K562 (cell line): ENCODE data around the gene MACROD2.

ENCODE experiments used
- BRD4 ChIP-seq: fragments of 200-600 bp; sonication (generic); IDR thresholded peaks from 2 replicates; pipeline ENCODE4 v1.6.1; 2017; ENCODE audit warnings: inconsistent platforms
- FOS ChIP-seq: IDR thresholded peaks from 3 replicates; pipeline ENCODE4 v1.6.1; 2011; ENCODE audit not compliant: insufficient read length; ENCODE audit errors: extremely low read depth
- MIER1 ChIP-seq: fragments of 450-650 bp; IDR thresholded peaks from 2 replicates; pipeline ENCODE4 v1.6.1; 2016; ENCODE audit warnings: antibody characterized with exemption, mild to moderate bottlenecking, low read depth
- PRPF4 ChIP-seq: fragments of 200-400 bp; formaldehyde crosslinking; IDR thresholded peaks from one replicate; pipeline ENCODE4 v1.6.1; 2017; ENCODE audit warnings: low read length, low read depth, mild to moderate bottlenecking; ENCODE audit not compliant: insufficient read depth, poor library complexity, severe bottlenecking
- ZNF274 ChIP-seq: IDR thresholded peaks from 2 replicates; pipeline ENCODE4 v1.6.1; 2011; ENCODE audit warnings: low read depth, mild to moderate bottlenecking, low read length, moderate library complexity, borderline replicate concordance
- ZNF431 ChIP-seq: sonication (generic); formaldehyde crosslinking; IDR thresholded peaks from 2 replicates; pipeline ENCODE4 v1.8.0; 2022; ENCODE audit warnings: mild to moderate bottlenecking, missing genetic modification reagents
- TF ChIP-seq, protein P1 (sequence below): IDR thresholded peaks from 2 replicates; pipeline ENCODE4 v1.6.1; 2012; ENCODE audit warnings: low read depth, low read length, improper control_type of control experiment, borderline replicate concordance
- TF ChIP-seq, protein P2 (sequence below): fragments of 450-650 bp; formaldehyde crosslinking; IDR thresholded peaks from 2 replicates; pipeline ENCODE4 v1.4.0; 2020; ENCODE audit warnings: mild to moderate bottlenecking, mixed read lengths

DNA sequence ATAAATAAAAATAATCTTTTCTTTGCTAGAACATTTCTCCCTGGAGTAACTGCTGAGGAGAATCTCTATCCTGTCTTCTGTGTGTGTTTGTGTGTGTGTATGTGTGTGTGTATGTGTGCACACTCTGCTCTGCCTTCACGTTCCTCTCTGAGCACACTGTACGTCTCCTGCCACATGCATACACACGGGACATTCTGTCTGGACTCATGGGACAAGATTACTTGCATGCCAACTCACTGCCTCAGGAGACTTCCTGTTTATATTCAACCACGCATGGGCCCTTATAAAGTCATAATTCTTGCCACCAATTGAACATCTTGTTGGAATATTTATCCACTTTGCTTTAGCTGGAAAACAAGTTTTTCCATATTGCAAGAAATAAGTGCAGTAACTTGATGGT lies 1647.4 kb downstream of the MACROD2 start:
- no peak for TF ChIP-seq FOS
- no peak for TF ChIP-seq PRPF4
- TF ChIP-seq ZNF431 (CRISPR knock-in tag): no peak
- TF ChIP-seq BRD4: no peak
- TF ChIP-seq ZNF274: no peak
- TF ChIP-seq MIER1: no peak
- TF ChIP-seq, protein P1, sequence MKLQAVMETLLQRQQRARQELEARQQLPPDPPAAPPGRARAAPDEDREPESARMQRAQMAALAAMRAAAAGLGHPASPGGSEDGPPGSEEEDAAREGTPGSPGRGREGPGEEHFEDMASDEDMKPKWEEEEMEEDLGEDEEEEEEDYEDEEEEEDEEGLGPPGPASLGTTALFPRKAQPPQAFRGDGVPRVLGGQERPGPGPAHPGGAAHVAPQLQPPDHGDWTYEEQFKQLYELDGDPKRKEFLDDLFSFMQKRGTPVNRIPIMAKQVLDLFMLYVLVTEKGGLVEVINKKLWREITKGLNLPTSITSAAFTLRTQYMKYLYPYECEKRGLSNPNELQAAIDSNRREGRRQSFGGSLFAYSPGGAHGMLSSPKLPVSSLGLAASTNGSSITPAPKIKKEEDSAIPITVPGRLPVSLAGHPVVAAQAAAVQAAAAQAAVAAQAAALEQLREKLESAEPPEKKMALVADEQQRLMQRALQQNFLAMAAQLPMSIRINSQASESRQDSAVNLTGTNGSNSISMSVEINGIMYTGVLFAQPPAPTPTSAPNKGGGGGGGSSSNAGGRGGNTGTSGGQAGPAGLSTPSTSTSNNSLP: no peak
- TF ChIP-seq, protein P2, sequence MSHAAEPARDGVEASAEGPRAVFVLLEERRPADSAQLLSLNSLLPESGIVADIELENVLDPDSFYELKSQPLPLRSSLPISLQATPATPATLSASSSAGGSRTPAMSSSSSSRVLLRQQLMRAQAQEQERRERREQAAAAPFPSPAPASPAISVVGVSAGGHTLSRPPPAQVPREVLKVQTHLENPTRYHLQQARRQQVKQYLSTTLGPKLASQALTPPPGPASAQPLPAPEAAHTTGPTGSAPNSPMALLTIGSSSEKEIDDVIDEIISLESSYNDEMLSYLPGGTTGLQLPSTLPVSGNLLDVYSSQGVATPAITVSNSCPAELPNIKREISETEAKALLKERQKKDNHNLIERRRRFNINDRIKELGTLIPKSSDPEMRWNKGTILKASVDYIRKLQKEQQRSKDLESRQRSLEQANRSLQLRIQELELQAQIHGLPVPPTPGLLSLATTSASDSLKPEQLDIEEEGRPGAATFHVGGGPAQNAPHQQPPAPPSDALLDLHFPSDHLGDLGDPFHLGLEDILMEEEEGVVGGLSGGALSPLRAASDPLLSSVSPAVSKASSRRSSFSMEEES (CRISPR knock-in tag): no peak
